WTC11 (cell line): Measurements from ENCODE around the gene CEP85.

Experiments used
- AFF4 ChIP-seq: sonication (generic); formaldehyde crosslinking; IDR thresholded peaks from 2 replicates; pipeline ENCODE4 v1.8.1; 2023; ENCODE audit warnings: mild to moderate bottlenecking, missing genetic modification reagents, borderline replicate concordance
- ATF1 ChIP-seq: sonication (generic); formaldehyde crosslinking; IDR thresholded peaks from 2 replicates; pipeline ENCODE4 v1.8.1; 2023; ENCODE audit warnings: mild to moderate bottlenecking, moderate library complexity, missing genetic modification reagents
- ATF2 ChIP-seq: sonication (generic); formaldehyde crosslinking; IDR thresholded peaks from 2 replicates; pipeline ENCODE4 v1.8.1; 2022; ENCODE audit warnings: low read depth, missing genetic modification reagents, borderline replicate concordance
- ATF3 ChIP-seq: sonication (generic); formaldehyde crosslinking; conservative IDR thresholded peaks from 2 replicates; pipeline ENCODE4 v1.8.1; 2022; ENCODE audit warnings: mild to moderate bottlenecking, missing genetic modification reagents
- CTCF ChIP-seq: fragments of 200-600 bp; IDR thresholded peaks from 2 replicates; pipeline ENCODE4 v1.8.0; 2022; ENCODE audit warnings: antibody characterized with exemption
- MAX ChIP-seq: sonication (generic); formaldehyde crosslinking; IDR thresholded peaks from 2 replicates; pipeline ENCODE4 v1.8.0; 2022; ENCODE audit warnings: mild to moderate bottlenecking, missing genetic modification reagents
- NFYB ChIP-seq: sonication (generic); formaldehyde crosslinking; conservative IDR thresholded peaks from 2 replicates; pipeline ENCODE4 v1.8.0; 2022; ENCODE audit warnings: low read depth, missing genetic modification reagents
- NR1H2 ChIP-seq: sonication (generic); formaldehyde crosslinking; IDR thresholded peaks from 2 replicates; pipeline ENCODE4 v1.9.0; 2021; ENCODE audit warnings: mild to moderate bottlenecking, moderate library complexity, missing genetic modification reagents
- NR2C2 ChIP-seq: sonication (generic); formaldehyde crosslinking; IDR thresholded peaks from 2 replicates; pipeline ENCODE4 v1.8.0; 2022; ENCODE audit warnings: mild to moderate bottlenecking, missing genetic modification reagents
- ZNF263 ChIP-seq: sonication (generic); formaldehyde crosslinking; IDR thresholded peaks from 2 replicates; pipeline ENCODE4 v1.8.1; 2022; ENCODE audit warnings: low read depth, mild to moderate bottlenecking, moderate library complexity, missing genetic modification reagents
- ZSCAN18 ChIP-seq: fragments of 250-450 bp; sonication (Bioruptor Pico); IDR thresholded peaks from 2 replicates; pipeline ENCODE4 v2.1.2; 2022; ENCODE audit warnings: mild to moderate bottlenecking, moderate library complexity

- TF ChIP-seq ATF3 (CRISPR knock-in tag) (no peak), ZSCAN18 (CRISPR knock-in tag) (no peak), AFF4 (CRISPR knock-in tag) (no peak), ATF2 (no peak), CTCF (no peak), NR1H2 (no peak), NFYB (CRISPR knock-in tag) (no peak), MAX (CRISPR knock-in tag) (no peak), ZNF263 (no peak), ATF1 (CRISPR knock-in tag) (no peak), NR2C2 (CRISPR knock-in tag) (no peak)
Observed at GRCh38 chr1:26274801-26275425, 40.9 kb downstream of the CEP85 start.
